ENCODE data around the gene CDC25A.
"Not testable (repeated sequence)": the region's sequence is repeated elsewhere in the genome, so short reads cannot be mapped to it uniquely, and the experiment has no call there.

DNA sequence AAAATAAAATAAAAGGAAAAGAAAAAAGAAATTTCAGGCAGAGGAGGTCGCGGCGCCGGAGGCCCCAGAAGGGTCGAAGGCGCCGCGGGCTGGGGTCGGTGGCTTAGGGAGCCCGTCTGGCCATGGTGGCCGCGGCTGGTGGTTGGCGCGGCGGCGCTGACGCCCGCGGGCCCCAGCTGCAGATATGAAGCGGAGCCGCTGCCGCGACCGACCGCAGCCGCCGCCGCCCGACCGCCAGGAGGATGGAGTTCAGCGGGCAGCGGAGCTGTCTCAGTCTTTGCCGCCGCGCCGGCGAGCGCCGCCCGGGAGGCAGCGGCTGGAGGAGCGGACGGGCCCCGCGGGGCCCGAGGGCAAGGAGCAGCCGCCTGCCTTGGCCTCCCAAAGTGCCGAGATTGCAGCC, 22.3 kb upstream of the CDC25A start:
- TF ChIP-seq, protein P1, sequence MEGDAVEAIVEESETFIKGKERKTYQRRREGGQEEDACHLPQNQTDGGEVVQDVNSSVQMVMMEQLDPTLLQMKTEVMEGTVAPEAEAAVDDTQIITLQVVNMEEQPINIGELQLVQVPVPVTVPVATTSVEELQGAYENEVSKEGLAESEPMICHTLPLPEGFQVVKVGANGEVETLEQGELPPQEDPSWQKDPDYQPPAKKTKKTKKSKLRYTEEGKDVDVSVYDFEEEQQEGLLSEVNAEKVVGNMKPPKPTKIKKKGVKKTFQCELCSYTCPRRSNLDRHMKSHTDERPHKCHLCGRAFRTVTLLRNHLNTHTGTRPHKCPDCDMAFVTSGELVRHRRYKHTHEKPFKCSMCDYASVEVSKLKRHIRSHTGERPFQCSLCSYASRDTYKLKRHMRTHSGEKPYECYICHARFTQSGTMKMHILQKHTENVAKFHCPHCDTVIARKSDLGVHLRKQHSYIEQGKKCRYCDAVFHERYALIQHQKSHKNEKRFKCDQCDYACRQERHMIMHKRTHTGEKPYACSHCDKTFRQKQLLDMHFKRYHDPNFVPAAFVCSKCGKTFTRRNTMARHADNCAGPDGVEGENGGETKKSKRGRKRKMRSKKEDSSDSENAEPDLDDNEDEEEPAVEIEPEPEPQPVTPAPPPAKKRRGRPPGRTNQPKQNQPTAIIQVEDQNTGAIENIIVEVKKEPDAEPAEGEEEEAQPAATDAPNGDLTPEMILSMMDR (IDR thresholded peaks at IDR 0.05) = not testable (repeated sequence)
- not testable (repeated sequence) for TF ChIP-seq EZH2, EZH2phosphoT487 (IDR thresholded peaks at IDR 0.05)

All from neural progenitor cell (in vitro differentiated cells).